ENCODE data around the gene RHOD.

RHOD gene

DNA sequence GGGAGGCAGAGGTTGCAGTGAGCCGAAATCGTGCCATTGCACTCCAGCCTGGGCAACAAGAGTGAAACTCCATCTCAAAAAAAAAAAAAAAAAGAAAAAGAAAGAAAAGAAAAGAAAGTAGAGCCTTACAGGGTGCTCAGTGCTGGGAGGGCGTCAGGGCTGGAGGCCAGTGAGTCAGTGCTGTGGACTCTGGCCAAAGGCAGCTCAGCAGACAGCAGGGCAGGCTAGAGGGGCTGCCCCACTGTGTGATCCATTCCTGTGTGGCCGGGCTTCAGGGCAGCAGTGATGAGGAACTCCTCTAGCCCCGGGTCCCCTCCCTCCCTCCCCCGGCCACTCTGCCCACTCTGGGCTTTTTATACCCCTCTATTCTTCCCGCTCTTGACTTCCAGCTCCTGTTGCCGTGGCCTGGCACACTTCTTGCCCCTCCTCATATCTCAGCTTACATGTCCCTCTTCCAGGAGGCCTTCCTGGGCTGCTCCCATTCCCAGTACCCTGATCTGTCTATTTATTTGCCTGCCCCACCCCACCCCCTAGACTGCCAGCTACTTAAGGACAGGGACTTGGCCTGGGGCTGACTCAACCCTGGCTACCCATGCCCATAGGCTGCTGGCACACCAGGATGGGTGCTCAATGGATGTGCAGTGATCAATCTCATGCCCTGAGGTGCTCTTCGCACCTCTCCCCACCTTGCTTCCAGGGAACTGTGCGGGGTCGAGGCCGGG lies 23.7 kb upstream of the RHOD start:
- no peak for DNase-seq

GRCh38 chr11:67033661-67034166 lies 22.9 kb upstream of the RHOD start:
- no peak for DNase-seq

GRCh38 chr11:67034350-67034749 lies 22.3 kb upstream of the RHOD start:
- no peak for DNase-seq

- no peak for DNase-seq
Observed at GRCh38 chr11:67040147-67040546, 16.5 kb upstream of the RHOD start.

- DNase-seq, result no peak
Observed at GRCh38 chr11:67041602-67042001, 15.0 kb upstream of the RHOD start.

- no peak for DNase-seq
Observed at GRCh38 chr11:67043572-67044349, 12.9 kb upstream of the RHOD start.

GRCh38 chr11:67044496-67044895 lies 12.2 kb upstream of the RHOD start:
- DNase-seq, result no peak

DNA sequence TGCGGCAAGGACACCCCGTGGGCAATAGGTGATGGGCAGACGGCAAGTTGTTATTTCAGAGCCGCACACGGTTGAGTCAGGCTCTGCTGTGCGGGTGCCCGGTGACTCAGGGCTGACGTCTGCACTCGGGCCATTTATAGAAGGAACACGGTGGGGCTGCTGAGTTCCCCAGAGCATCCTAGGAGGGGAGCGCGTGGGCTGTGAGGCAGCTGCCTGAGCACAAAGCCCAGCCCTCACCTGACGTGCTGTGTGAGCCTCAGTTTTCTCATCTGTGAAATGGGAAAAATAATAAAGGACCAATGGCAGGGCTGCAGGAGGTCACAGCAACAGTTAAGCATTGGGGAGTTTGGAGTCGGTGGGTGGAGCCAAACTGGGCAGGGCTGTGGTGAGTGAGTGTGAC lies 11.3 kb upstream of the RHOD start:
- DNase-seq, result no peak

- no peak for DNase-seq
Observed at GRCh38 chr11:67048515-67049130, 8.0 kb upstream of the RHOD start.

- DNase-seq, result no peak
Observed at GRCh38 chr11:67050139-67050538, 6.5 kb upstream of the RHOD start.

DNA sequence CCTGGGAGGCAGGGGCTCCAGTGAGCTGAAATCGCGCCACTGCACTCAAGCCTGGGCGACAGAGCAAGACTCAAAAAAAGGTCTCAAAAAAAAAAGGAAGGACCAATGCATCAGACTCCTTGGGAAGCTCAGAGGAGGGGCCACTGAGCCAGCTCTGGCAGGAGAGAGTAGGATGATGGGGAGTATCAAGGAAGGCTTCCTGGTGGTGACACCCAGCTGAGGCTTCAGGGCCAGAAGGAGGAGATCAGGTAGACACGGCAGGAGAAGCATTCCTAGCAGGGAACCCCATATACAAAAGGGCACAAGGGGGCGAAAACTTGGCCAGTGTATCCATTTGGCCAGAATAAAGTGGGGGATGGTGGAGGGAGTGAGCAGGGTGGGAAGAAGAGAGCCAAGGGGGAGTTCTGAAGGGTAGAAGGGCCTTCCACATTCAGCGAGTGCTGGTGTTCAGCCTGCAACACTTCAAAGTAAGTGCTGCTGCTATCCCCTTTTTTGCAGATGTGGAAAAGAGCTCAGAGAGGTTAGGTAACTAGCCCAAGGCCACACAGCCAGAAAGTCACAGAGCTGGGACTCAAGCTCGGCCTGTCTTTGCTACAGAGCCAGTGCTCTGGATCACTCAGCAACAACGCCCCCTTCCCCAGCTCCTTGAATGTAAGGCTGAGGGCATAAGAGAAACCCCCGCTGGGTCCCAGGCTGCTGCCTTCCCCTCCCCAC lies 5.3 kb upstream of the RHOD start:
- no peak for DNase-seq

DNA sequence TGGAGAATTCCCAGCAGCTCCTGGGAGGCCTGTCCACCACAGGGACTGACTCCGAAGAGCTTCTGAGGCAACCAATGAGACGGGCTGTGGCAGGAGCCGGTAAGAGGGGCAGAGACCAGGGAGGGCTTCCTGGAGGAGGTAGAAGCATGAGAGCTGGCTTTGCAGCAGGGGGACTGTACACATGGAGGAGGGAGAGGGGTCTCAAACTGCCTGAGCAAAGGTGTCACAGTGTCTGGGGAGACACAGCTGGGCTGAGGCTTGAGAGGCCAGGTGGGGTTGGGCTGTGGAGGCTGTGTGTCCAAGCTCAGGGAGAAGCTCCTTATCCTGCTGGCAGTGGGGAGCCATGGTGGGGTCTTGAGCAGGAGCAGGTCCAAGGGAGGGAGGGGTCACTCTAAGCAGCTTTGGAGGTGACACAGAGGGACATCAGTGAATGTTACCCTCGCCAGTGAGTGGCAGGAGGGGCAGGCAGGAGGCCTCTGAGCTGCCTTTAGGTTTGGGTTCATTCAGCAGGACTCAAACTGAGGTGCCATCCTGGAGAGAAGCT lies 4.6 kb upstream of the RHOD start:
- no peak for DNase-seq

GRCh38 chr11:67052891-67053290 lies 3.8 kb upstream of the RHOD start:
- no peak for DNase-seq

GRCh38 chr11:67053896-67054329 lies 2.7 kb upstream of the RHOD start:
- peak; percentile 69 for DNase-seq

DNA sequence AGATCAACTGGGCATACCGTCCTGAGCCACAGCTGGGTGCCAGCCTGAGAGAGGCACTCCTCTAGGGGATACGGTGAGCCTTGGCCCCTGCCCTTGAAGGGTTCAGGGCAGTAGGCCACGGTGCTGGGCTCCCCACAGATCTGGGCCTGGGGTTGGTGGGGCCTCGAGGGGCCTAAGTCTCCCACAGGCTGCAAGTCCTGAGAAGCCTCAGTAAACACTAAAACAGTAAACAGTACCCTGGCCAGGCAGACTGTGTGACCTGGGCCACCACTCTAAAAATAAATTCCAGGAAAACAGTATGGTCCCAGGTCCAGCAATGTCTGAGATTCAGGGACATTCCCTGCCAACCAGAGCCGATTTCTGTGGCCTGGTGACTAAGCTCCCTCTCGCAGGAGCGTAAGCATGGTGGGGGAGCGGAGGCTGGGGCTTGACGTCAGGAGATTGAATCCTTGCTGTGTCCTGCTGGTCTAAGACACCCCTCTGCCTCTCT lies 2.3 kb upstream of the RHOD start:
- DNase-seq, result no peak

GRCh38 chr11:67054836-67055523 lies 1.7 kb upstream of the RHOD start:
- DNase-seq, result peak; percentile 55

DNA sequence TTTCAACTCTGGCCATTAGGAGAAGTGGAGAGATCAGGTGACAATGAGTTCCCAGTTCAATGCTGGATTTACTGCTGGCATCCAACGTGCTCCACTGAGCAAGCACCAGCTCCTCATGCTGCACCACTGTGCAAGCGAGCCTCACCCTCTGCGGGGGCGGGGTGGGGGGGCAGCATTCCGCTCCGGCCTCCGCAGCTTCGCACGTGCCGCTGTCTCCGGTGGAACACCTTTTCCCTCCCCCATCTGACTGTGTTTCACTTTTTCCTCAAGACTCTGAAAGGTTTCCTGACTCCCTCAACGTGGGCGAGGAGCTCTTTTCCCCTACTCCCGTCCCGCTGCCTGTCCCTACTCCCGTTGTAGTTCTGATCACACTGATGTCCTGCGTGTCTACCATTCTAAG lies 835 bp upstream of the RHOD start:
- peak; percentile 27 for DNase-seq

GRCh38 chr11:67057205-67057672 lies 592 bp downstream of the RHOD start:
- DNase-seq, result no peak

GRCh38 chr11:67058506-67058905 lies 1.9 kb downstream of the RHOD start:
- DNase-seq, result no peak

- DNase-seq, result no peak
Observed at GRCh38 chr11:67059671-67060070, 3.0 kb downstream of the RHOD start.

GRCh38 chr11:67060111-67060522 lies 3.5 kb downstream of the RHOD start:
- DNase-seq, result no peak
